Testis (tissue), 2 donors: ENCODE data around the gene ST8SIA5.

ENCODE experiments used
- CTCF ChIP-seq, 3 experiments: fragments of 450-650 bp in 2 of 3; fragments of 200-600 bp in 1 of 3; sonication (generic) in 1 of 3; IDR thresholded peaks; one replicate each; pipeline ENCODE4 v1.5.1; 2016 to 2019; ENCODE audit warnings: antibody characterized with exemption in 3 of 3, mild to moderate bottlenecking in 2 of 3, moderate library complexity in 1 of 3
- POLR2A ChIP-seq: fragments of 450-650 bp; IDR thresholded peaks from one replicate; pipeline ENCODE4 v1.6.1; 2017; ENCODE audit warnings: antibody characterized with exemption, mild to moderate bottlenecking, moderate library complexity

DNA sequence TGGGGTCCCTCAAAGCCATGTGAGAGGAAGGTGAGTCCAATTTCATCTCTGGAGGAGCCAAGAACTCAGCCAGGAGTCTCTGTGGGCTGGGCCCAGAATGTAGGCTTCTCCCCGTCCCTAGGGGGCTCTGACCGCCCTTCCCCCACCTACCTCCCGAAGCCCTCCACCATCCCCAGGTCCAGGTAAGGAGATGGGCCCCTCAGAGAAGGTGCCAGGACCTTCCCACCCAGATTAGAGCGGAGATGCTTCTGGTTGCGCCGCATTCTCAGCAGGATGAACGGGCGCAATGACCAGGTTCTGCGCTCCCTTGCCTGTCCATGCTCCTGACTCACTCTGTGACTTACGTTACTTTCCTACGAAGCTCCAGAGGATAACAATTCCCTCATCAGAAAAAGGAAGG is 23.0 kb downstream of the ST8SIA5 start:
- TF ChIP-seq CTCF (IDR thresholded peaks at IDR 0.05) (no peak), POLR2A (no peak)
